K562 (cell line): ENCODE data around the gene KRTAP23-1. TPM values are rescaled to one million over a fixed set of nuclear protein-coding genes. Genes with fewer than 3 reads are reported as not detected.

Source experiments
- ATAC-seq: fragments of 200-7000 bp; cut with Tn5 transposase; 3 replicates; pipeline ENCODE4 v1.9.1; 2020; ENCODE audit warnings: moderate library complexity
- BruUV-seq: library from RNA; stranded (reverse); fragments of 400-500 nt; replicated peaks from 2 replicates; lab custom pipeline; 2021; lab: Mats Ljungman, UMichigan
- CTCF ChIA-PET: fragments of 300-600 bp; formaldehyde crosslinking; extraction: SDS; loops from one replicate; lab custom pipeline; 2021; ENCODE audit warnings: low intra/inter-chr PET ratio; lab: Yijun Ruan, JAX
- POLR2A ChIA-PET: fragments of 300-600, 350-650 bp; sonication (Branson Sonifier 250); formaldehyde crosslinking; extraction: SDS; loops from one replicate; lab custom pipeline; 2021; ENCODE audit warnings: antibody characterized with exemption, inconsistent platforms; lab: Yijun Ruan, JAX
- DNase-seq, 4 experiments: peaks; one replicate each; pipeline versions ENCODE4 v3.0.0 to v3.0.0-alpha.2; 2011 to 2018; ENCODE audit warnings: low spot score in 3 of 4, mixed read lengths in 3 of 4; ENCODE audit errors: extremely low read depth in 1 of 4
- FAIRE-seq: peaks from 2 replicates; lab custom pipeline; 2011; peaks lifted over from hg19 to GRCh38; lab: Jason Lieb, UNC
- H2AFZ ChIP-seq: 2 replicates; pipeline ENCODE4 v1.6.0; 2011; ENCODE audit warnings: low read depth, low read length, control low read depth, inconsistent platforms
- H3K27ac ChIP-seq: fragments of 200-600 bp; 3 replicates; pipeline ENCODE4 v1.8.0; 2011; ENCODE audit warnings: low read depth, mild to moderate bottlenecking, control low read depth, inconsistent platforms, low read length, moderate library complexity, mixed read lengths; ENCODE audit errors: extremely low read depth
- H3K27me3 ChIP-seq, 2 experiments: fragments of 300-600 bp in 1 of 2; 2 replicates in 1 of 2; 3 replicates in 1 of 2; pipeline versions ENCODE4 v1.6.0 to v1.8.0; 2011; ENCODE audit warnings: inconsistent platforms in 2 of 2, low read length in 2 of 2, mild to moderate bottlenecking in 1 of 2, mixed read lengths in 1 of 2, moderate library complexity in 1 of 2; ENCODE audit not compliant: control insufficient read depth in 2 of 2, insufficient read depth in 2 of 2
- H3K36me3 ChIP-seq: fragments of 300-600 bp; 3 replicates; pipeline ENCODE4 v1.8.0; 2011; ENCODE audit warnings: mild to moderate bottlenecking, low read length, inconsistent platforms; ENCODE audit not compliant: control insufficient read depth, insufficient read depth
- H3K4me1 ChIP-seq, 2 experiments: fragments of 200-600 bp in 1 of 2; replicated peaks in 1 of 2; 2 replicates in 1 of 2; 3 replicates in 1 of 2; pipeline versions ENCODE4 v1.5.1 to v1.8.0; 2011; ENCODE audit warnings: inconsistent platforms in 2 of 2, low read length in 2 of 2, mild to moderate bottlenecking in 1 of 2, mixed read lengths in 1 of 2, moderate library complexity in 1 of 2; ENCODE audit not compliant: control insufficient read depth in 2 of 2, insufficient read depth in 2 of 2
- H3K4me2 ChIP-seq: 2 replicates; pipeline ENCODE4 v1.6.1; 2011; ENCODE audit warnings: low read length, control low read depth, inconsistent platforms, mixed read lengths; ENCODE audit not compliant: insufficient read depth
- H3K4me3 ChIP-seq: fragments of 200-600 bp; sonication (generic), shearing (Covaris generic); 2 replicates; pipeline ENCODE4 v1.5.1; 2016; ENCODE audit warnings: control low read depth, inconsistent platforms
- H3K79me2 ChIP-seq: fragments of 200-600 bp; 3 replicates; pipeline ENCODE4 v1.8.0; 2011; ENCODE audit warnings: low read length, inconsistent platforms; ENCODE audit not compliant: control insufficient read depth, insufficient read depth
- H3K9ac ChIP-seq, 2 experiments: 2 replicates each; pipeline versions ENCODE4 v1.6.0 to v1.6.1; 2011; ENCODE audit warnings: low read depth in 2 of 2, low read length in 2 of 2, control low read depth in 1 of 2, inconsistent platforms in 1 of 2, mild to moderate bottlenecking in 1 of 2, mixed read lengths in 1 of 2; ENCODE audit not compliant: insufficient read depth in 1 of 2
- H3K9me1 ChIP-seq: one replicate; pipeline ENCODE4 v1.6.0; 2011; ENCODE audit warnings: inconsistent platforms, mild to moderate bottlenecking, low read length, moderate library complexity; ENCODE audit not compliant: control insufficient read depth, insufficient read depth
- H3K9me3 ChIP-seq: replicated peaks from 2 replicates; pipeline ENCODE4 v1.5.1; 2011; ENCODE audit warnings: low read depth, low read length, inconsistent platforms; ENCODE audit not compliant: control insufficient read depth, insufficient read depth
- H4K20me1 ChIP-seq: replicated peaks from 2 replicates; pipeline ENCODE4 v1.6.1; 2011; ENCODE audit warnings: low read length, inconsistent platforms, mixed read lengths; ENCODE audit not compliant: control insufficient read depth, insufficient read depth
- SPI1 ChIP-seq: IDR thresholded peaks from 2 replicates; pipeline ENCODE4 v1.6.1; 2011; ENCODE audit warnings: low read depth, low read length, control low read depth, borderline replicate concordance
- YY1 ChIP-seq, 3 experiments: IDR thresholded peaks; 2 replicates each; pipeline ENCODE4 v1.6.1; 2011; ENCODE audit warnings: low read length in 2 of 3, mild to moderate bottlenecking in 2 of 3, moderate library complexity in 2 of 3, borderline replicate concordance in 1 of 3, control low read depth in 1 of 3, low read depth in 1 of 3; ENCODE audit not compliant: insufficient read depth in 3 of 3, insufficient replicate concordance in 2 of 3, control insufficient read depth in 1 of 3, insufficient read length in 1 of 3; ENCODE audit errors: extremely low read depth in 1 of 3
- ZNF239 ChIP-seq: fragments of 250-450 bp; sonication (Bioruptor Pico); IDR thresholded peaks from 2 replicates; pipeline ENCODE4 v1.4.0; 2020; ENCODE audit warnings: mild to moderate bottlenecking
- ZNF764 ChIP-seq: fragments of 250-450 bp; sonication (Bioruptor Pico); IDR thresholded peaks from 2 replicates; pipeline ENCODE4 v1.4.0; 2020; ENCODE audit warnings: low read depth, mild to moderate bottlenecking, moderate library complexity
- WGBS: fragments of 100-300 bp; shearing (Covaris generic); methylation state at CpG from one replicate; pipeline ENCODE4 v1.1.6; 2016; ENCODE audit warnings: low coverage, mixed read lengths; ENCODE audit not compliant: insufficient coverage; ENCODE audit errors: missing lambda C conversion rate; 5-methylcytosine and 5-hydroxymethylcytosine counted together
- in situ Hi-C: fragments of 300-500 bp; cut with MboI; formaldehyde crosslinking; loops from 4 replicates; pipeline ENCODE4 v1.15.0; 2018; ENCODE audit warnings: inconsistent platforms, mixed read lengths
- intact Hi-C: fragments of 100-400 bp; cut with micrococcal nuclease; formaldehyde crosslinking; loops from 2 replicates; pipeline ENCODE4 v1.14.2; 2022
- polyA plus RNA-seq, 8 experiments: library from polyadenylated mRNA; depleted of rRNA in 4 of 8; stranded (reverse) in 5 of 8; unstranded in 3 of 8; fragments of >200 nt; fragmentation: Nextera tagmentation in 2 of 8; fragmentation: Illumina TruSeq in 1 of 8; extraction: Ambion mirVana in 2 of 8; extraction: Trizol in 1 of 8; gene quantifications; 2 replicates each; pipeline versions ENCODE4 v1.2.1 to v1.2.3, GENCODE V29; 2011 to 2014; ENCODE audit warnings: inconsistent platforms in 1 of 8, missing spikeins in 1 of 8
- total RNA-seq, 7 experiments: library from RNA; depleted of rRNA in 6 of 7; stranded (reverse); fragments of >200 nt in 6 of 7; fragmentation: Illumina TruSeq in 2 of 7; extraction: Trizol in 2 of 7; gene quantifications; 2 replicates each; pipeline versions ENCODE4 v1.2.1 to v1.2.3, GENCODE V29; 2011 to 2021; ENCODE audit warnings: low replicate concordance in 1 of 7
- TF ChIP-seq, protein P1 (sequence below): fragments of 450-650 bp; conservative IDR thresholded peaks from 2 replicates; pipeline ENCODE4 v1.6.1; 2016; ENCODE audit warnings: missing genetic modification characterization, low read depth, mild to moderate bottlenecking, control low read depth, missing compliant biosample characterization
- TF ChIP-seq, protein P2 (sequence below): sonication (generic); formaldehyde crosslinking; IDR thresholded peaks from 2 replicates; pipeline ENCODE4 v1.8.0; 2022; ENCODE audit warnings: mild to moderate bottlenecking, missing genetic modification reagents

KRTAP23-1 gene
- total and polyA plus RNA-seq, 9 of the 15 experiments (the other 6 are each of a cell fraction or from before 2014, with no cell fraction given): not detected

DNA sequence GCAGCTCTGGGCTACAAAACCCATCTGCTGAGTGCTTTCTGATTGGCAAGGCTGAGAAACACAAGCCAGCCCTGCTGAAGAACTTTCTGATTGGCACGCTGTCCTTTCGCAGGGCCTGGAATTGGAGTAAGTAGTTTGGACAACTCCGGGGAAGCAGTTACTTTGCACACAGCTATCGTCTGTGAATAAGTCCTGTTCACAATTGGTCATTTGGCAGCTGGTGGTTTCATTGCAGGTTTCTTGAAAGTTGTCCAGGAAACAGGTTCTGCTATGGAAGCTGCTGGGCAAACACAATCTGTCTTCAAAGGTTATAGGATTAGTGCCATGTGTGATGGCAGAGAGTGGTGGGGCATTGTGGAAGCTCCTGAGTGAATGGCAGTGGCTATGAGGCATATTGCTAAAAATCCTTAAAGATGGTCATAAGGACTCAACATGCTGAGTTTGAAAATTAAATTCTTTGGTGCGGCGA is 11.1 kb downstream of the KRTAP23-1 start, which contains the start of gene KRTAP27-1:
KRTAP27-1 (minus strand) TSS at position 419 of the 469 bp plus-strand sequence; CDS start at position 393, 26 bp downstream.
- Histone ChIP-seq H3K4me1 (no peaks in the 10 kb centered on the region), H3K9ac (no peak within 1 kb of the TSS), H2AFZ (no peak within 1 kb of the TSS), H3K79me2 (no peaks in the 10 kb centered on the region), H4K20me1 (no peaks in the 10 kb centered on the region), H3K9me3 (no peaks in the 10 kb centered on the region), H3K27ac (no peak within 1 kb of the TSS), H3K4me3 (no peak within 1 kb of the TSS), H3K36me3 (no peaks in the 10 kb centered on the region), H3K9me1 (no peaks in the 10 kb centered on the region), H3K27me3 (no peaks in the 10 kb centered on the region), H3K4me2 (no peak within 1 kb of the TSS)
- TF ChIP-seq SPI1 (no peak), ZNF239 (CRISPR knock-in tag) (no peak), ZNF764 (CRISPR knock-in tag) (no peak), YY1 (IDR thresholded peaks at IDR 0.05; ENCODE audit: borderline replicate concordance in 1 of 3, control insufficient read depth in 1 of 3, extremely low read depth in 1 of 3, insufficient read depth in 3 of 3, insufficient read length in 1 of 3, insufficient replicate concordance in 2 of 3, low read depth in 1 of 3, low read length in 2 of 3) (no peak)
- TF ChIP-seq, protein P1, sequence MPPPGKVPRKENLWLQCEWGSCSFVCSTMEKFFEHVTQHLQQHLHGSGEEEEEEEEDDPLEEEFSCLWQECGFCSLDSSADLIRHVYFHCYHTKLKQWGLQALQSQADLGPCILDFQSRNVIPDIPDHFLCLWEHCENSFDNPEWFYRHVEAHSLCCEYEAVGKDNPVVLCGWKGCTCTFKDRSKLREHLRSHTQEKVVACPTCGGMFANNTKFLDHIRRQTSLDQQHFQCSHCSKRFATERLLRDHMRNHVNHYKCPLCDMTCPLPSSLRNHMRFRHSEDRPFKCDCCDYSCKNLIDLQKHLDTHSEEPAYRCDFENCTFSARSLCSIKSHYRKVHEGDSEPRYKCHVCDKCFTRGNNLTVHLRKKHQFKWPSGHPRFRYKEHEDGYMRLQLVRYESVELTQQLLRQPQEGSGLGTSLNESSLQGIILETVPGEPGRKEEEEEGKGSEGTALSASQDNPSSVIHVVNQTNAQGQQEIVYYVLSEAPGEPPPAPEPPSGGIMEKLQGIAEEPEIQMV (tag): no peak
- TF ChIP-seq, protein P2, sequence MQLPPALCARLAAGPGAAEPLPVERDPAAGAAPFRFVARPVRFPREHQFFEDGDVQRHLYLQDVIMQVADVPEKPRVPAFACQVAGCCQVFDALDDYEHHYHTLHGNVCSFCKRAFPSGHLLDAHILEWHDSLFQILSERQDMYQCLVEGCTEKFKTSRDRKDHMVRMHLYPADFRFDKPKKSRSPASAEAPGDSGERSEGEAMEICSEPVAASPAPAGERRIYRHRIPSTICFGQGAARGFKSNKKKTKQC (CRISPR knock-in tag): no peak
- no TSS peak for BruUV-seq
- CTCF ChIA-PET: no interaction called here
- WGBS: 0% methylated on average over 6 of the region's 6 CpGs
- ATAC-seq: no peak
- in situ Hi-C loops: no loop called here
- DNase-seq: no peak
- POLR2A ChIA-PET: no interaction called here
- intact Hi-C loops: no loop called here
- FAIRE-seq: no peak
